HUES64 (cell line): ENCODE measurements around the gene ZCCHC4. TPM values are rescaled to one million over a fixed set of nuclear protein-coding genes. Genes with fewer than 3 reads are reported as not detected.
A peak's percentile ranks its signal among the peaks of the same experiment; 100 is the strongest.

Experiments used
- H3K27ac ChIP-seq: 2 replicates; pipeline ENCODE4 v1.7.0; 2013; ENCODE audit warnings: low read depth, low read length, inconsistent platforms
- H3K27me3 ChIP-seq: 2 replicates; pipeline ENCODE4 v1.6.1; 2013; ENCODE audit warnings: mild to moderate bottlenecking, low read length; ENCODE audit not compliant: insufficient read depth
- H3K36me3 ChIP-seq: 2 replicates; pipeline ENCODE4 v1.6.1; 2013; ENCODE audit warnings: mild to moderate bottlenecking, low read length; ENCODE audit not compliant: insufficient read depth
- H3K4me1 ChIP-seq: 2 replicates; pipeline ENCODE4 v1.6.1; 2013; ENCODE audit warnings: mild to moderate bottlenecking, low read length, moderate library complexity; ENCODE audit not compliant: insufficient read depth
- H3K4me3 ChIP-seq: 2 replicates; pipeline ENCODE4 v1.5.1; 2013; ENCODE audit warnings: mild to moderate bottlenecking, low read length, moderate library complexity
- H3K9ac ChIP-seq: 2 replicates; pipeline ENCODE4 v1.6.1; 2013; ENCODE audit warnings: mild to moderate bottlenecking, low read depth, low read length
- H3K9me3 ChIP-seq: 2 replicates; pipeline ENCODE4 v1.6.1; 2013; ENCODE audit warnings: low read depth, low read length; ENCODE audit not compliant: insufficient read depth
- WGBS: fragments of 150-250, 120-280 bp; methylation state at CpG from one replicate; pipeline ENCODE4 v1.1.7; 2013; ENCODE audit warnings: missing lambda C conversion rate; 5-methylcytosine and 5-hydroxymethylcytosine counted together
- polyA plus RNA-seq, 2 experiments: library from polyadenylated mRNA; stranded (reverse); fragments of 50-300 nt; gene quantifications; one replicate each; pipeline ENCODE4 v1.2.3, GENCODE V29; 2013

Gene ZCCHC4, protein sequence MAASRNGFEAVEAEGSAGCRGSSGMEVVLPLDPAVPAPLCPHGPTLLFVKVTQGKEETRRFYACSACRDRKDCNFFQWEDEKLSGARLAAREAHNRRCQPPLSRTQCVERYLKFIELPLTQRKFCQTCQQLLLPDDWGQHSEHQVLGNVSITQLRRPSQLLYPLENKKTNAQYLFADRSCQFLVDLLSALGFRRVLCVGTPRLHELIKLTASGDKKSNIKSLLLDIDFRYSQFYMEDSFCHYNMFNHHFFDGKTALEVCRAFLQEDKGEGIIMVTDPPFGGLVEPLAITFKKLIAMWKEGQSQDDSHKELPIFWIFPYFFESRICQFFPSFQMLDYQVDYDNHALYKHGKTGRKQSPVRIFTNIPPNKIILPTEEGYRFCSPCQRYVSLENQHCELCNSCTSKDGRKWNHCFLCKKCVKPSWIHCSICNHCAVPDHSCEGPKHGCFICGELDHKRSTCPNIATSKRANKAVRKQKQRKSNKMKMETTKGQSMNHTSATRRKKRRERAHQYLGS
- 7.0 TPM for polyA plus RNA-seq (2013, experiment 1 of 2)
- 7.5 TPM for polyA plus RNA-seq (2013, experiment 2 of 2)

DNA sequence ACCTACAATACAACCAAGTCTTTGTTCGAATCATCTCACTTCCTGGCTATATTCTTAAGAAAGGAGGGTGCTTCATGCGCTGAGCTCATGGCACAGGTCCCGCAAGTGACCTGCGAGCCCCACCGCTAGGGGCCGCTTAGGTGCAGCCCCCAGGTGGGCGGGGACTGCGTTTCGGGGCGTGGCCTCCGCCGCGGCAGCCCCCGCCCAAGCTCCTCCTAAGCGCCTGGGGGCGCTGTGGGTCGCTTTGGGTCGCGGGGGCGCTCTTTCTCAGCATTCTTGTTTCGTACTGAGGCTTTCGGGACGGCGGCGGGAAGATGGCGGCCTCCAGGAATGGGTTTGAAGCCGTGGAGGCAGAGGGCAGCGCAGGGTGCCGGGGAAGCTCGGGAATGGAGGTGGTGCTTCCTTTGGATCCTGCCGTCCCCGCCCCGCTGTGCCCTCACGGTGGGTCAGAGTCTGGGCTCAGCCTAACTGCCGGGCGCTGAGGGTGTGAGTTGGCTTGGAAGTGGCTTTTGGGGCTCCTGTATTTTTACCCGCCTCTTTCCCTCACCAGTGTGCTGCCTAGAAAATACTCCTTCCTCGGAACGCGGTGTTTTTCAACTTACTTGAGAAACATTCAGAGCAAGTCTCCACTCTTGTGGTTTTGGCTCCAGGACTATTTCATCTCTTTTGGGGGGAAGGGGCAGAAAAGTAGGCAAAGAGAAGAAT lies at the start of gene ZCCHC4:
Gene ZCCHC4, plus strand, starts transcription at position 279 of the 705 bp plus-strand sequence. Its CDS starts 36 bp downstream, at position 315.
- no peaks in the 10 kb centered on the region for H3K4me1 ChIP-seq
- peak within 1 kb of the TSS; percentile 96 for H3K4me3 ChIP-seq
- H3K27ac ChIP-seq: peak within 1 kb of the TSS; percentile 93
- no peaks in the 10 kb centered on the region for H3K9me3 ChIP-seq
- H3K9ac ChIP-seq: peak within 1 kb of the TSS; percentile 96
- peaks cover 22% of the 10 kb centered on the region for H3K36me3 ChIP-seq
- H3K27me3 ChIP-seq: no peaks in the 10 kb centered on the region
- 2% methylated on average over 39 of the region's 40 CpGs for WGBS

DNA sequence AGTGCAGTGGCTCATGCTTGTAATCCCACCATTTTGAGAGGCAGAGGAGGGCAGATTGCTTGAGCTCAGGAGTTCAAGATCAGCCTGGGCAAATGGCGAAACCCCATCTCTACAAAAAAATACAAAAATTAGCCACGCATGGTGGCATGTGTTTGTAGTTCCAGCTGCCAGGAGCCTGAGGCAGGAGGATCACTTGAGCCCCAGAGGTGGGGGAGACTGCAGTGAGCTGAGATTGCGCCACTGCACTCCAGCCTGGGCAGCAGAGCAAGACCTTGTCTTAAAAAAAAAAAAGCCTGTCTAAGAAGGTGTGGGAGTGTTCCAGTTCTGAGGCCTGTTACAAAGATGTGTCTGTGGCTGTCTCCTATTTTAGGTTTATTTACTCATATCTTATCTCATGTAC lies 40.7 kb upstream of the ZCCHC4 start:
- no peak overlapping the region for H3K4me3 ChIP-seq
- no peaks in the 10 kb centered on the region for H3K4me1 ChIP-seq
- no peaks in the 10 kb centered on the region for H3K27me3 ChIP-seq
- H3K36me3 ChIP-seq: peaks cover 9% of the 10 kb centered on the region; the same call in 1 of the 2 replicates
- H3K9me3 ChIP-seq: no peaks in the 10 kb centered on the region
- H3K9ac ChIP-seq: no peak overlapping the region
- 87% methylated on average over 3 of the region's 3 CpGs for WGBS
- H3K27ac ChIP-seq: no peak overlapping the region

DNA sequence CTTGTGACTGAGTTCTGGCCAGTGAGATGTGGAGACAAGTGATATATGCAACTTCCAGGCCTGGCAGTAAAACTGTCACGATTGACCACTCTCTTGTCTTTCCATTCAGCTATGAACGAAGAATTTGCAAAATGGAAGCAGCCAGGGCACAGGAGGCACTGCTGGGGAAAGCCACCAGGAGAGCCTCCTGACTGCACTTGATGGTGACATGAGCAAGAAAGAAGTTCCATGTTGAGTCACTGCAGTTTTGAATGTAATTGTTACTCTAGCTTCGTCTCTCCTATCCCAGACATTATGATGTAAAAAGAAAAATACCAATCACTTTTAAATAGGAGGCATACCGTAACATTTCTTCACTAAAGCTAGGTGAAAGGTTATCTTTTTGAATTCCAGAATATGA lies 32.4 kb upstream of the ZCCHC4 start:
- no peaks in the 10 kb centered on the region for H3K27me3 ChIP-seq
- H3K4me1 ChIP-seq: no peaks in the 10 kb centered on the region
- H3K9ac ChIP-seq: no peak overlapping the region
- no peak overlapping the region for H3K27ac ChIP-seq
- H3K4me3 ChIP-seq: no peak overlapping the region
- no peaks in the 10 kb centered on the region for H3K36me3 ChIP-seq
- 79% methylated on average over 3 of the region's 4 CpGs for WGBS
- H3K9me3 ChIP-seq: no peaks in the 10 kb centered on the region

DNA sequence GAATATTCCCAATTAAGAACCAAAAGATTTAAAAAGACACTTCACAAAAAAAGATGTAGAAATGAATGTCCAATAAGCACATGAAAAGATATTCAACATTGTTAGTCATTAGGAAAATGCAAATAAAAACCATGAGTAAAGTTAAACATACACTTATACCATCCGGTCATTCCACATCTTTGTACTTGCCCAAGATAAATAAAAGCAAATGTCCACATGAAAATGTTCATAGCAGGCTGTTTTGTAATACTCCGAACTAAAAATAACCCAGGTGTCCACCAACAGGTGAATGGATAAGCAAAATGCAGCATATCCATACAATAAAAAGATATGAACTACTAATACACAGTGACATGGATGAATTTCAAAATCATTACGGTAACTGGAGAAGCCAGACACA lies 28.6 kb upstream of the ZCCHC4 start:
- no peaks in the 10 kb centered on the region for H3K9me3 ChIP-seq
- H3K27ac ChIP-seq: no peak overlapping the region
- no peak overlapping the region for H3K9ac ChIP-seq
- H3K4me1 ChIP-seq: no peaks in the 10 kb centered on the region
- H3K27me3 ChIP-seq: no peaks in the 10 kb centered on the region
- no peak overlapping the region for H3K4me3 ChIP-seq
- 90% methylated on average over 3 of the region's 3 CpGs for WGBS
- no peaks in the 10 kb centered on the region for H3K36me3 ChIP-seq

DNA sequence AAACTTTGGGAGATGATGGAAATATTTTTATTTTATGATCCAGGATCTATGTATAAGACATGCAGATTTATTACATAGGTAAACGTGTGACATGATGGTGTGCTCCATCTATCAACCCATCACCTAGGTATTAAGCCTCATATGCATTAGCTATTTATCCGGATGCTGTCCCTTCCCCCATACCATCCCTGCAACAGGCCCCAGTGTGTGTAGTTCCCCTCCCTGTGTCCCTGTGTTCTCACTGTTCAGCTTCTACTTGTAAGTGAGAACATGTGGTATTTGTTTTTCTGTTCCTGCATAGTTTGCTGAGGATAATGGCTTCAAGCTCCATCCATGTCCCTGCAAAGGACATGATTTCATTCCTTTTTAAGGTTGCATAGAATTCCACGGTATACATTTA lies 28.1 kb upstream of the ZCCHC4 start:
- WGBS: 86% methylated on average over 3 of the region's 3 CpGs
- H3K4me3 ChIP-seq: no peak overlapping the region
- H3K9me3 ChIP-seq: no peaks in the 10 kb centered on the region
- no peaks in the 10 kb centered on the region for H3K27me3 ChIP-seq
- no peaks in the 10 kb centered on the region for H3K4me1 ChIP-seq
- H3K27ac ChIP-seq: no peak overlapping the region
- no peak overlapping the region for H3K9ac ChIP-seq
- no peaks in the 10 kb centered on the region for H3K36me3 ChIP-seq

DNA sequence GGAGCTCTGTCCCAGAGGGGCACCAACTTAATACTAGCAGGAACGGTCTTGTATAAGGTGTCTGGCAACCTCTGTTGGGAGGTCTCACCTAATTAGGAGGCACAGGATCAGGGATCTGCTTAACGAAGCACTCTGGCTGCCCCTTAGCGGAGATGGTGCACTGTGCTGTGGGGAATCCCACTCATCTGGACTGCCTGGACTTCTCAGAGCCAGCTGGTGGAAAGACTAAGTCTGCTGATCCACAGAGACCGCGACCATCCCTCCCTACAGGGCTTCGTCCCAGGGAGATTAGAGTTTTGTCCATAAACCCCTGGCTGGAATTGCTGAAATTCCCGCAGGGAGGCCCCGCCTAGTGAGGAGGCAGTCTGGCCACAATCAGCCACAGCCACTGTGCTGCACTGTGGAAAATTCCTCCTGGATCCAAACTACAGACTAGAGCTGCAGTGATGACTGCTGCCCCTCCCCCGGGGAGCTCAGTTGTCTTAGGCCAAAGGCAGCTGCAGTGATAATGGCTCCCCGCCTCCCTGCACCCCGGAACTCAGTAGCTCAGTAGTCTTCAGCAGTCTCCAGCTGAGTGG lies 22.0 kb upstream of the ZCCHC4 start:
- 89% methylated on average over 11 of the region's 11 CpGs for WGBS
- Histone ChIP-seq H3K9me3 (no peaks in the 10 kb centered on the region), H3K4me3 (no peak overlapping the region), H3K9ac (no peak overlapping the region), H3K27ac (no peak overlapping the region), H3K27me3 (no peaks in the 10 kb centered on the region), H3K4me1 (no peaks in the 10 kb centered on the region), H3K36me3 (no peaks in the 10 kb centered on the region)

DNA sequence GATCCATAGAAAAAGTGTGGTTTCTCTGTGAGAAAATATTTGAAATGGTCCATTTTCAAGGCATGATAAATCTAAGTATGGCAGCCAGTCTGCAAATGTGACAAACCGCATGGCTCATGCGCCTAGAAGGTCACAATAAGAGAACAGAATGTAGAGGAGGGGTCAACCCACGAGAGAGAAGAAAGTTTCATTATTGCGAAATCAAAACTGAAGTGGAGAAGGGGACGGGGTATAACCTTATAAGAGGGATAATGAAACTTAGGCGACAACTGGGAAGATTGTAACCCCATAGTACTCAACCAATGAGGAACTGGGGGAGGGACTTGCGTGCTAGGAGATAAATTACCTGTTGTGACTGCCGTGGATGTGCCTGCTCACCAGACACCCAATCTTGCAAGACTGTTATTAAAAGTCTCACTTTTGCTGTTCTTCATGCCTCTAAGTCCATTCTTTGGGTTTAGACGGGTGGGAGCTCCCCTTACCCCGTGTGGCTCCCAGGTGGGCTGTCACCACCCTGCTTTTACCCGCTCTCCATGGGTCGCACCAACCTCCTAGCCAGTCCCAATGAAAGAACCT lies 21.3 kb upstream of the ZCCHC4 start:
- WGBS: 86% methylated on average over 12 of the region's 12 CpGs
- H3K4me1 ChIP-seq: no peaks in the 10 kb centered on the region
- no peaks in the 10 kb centered on the region for H3K27me3 ChIP-seq
- H3K27ac ChIP-seq: no peak overlapping the region
- H3K9ac ChIP-seq: no peak overlapping the region
- H3K9me3 ChIP-seq: no peaks in the 10 kb centered on the region
- H3K4me3 ChIP-seq: no peak overlapping the region
- H3K36me3 ChIP-seq: no peaks in the 10 kb centered on the region

DNA sequence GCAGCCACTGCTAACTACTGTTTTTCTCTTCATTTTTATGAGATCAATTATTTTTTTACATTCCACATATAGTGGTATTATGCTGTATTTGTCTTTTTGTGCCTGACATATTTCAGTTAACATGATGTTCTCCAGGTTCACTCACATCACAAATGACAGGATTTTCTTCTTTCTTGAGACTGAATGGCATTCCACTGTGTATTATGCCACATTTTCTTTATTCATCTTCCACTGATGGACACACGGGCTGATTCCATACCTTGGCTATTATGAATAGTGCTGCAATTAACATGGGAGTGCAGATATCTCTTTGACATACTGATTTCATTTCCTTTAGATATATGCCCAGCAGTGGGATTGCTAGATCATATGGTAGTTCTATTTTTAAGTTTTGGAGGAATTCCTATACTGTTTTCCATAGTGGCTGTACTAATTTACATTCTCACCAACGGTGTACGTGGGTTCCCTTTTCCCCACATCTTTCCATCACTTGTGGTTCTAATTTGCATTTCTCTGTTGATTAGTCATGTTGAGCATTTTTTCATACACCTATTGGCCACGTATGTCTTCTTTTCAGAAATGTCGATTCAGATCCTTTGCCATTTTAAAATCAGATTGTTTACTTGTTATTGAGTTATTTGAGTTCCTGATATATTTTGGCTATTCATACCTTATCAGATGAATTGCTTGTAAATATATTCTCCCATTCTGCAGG lies 14.9 kb upstream of the ZCCHC4 start:
- H3K4me1 ChIP-seq: peaks cover 6% of the 10 kb centered on the region
- WGBS: 91% methylated on average over 4 of the region's 5 CpGs
- no peaks in the 10 kb centered on the region for H3K27me3 ChIP-seq
- no peak overlapping the region for H3K4me3 ChIP-seq
- H3K9me3 ChIP-seq: no peaks in the 10 kb centered on the region
- no peak overlapping the region for H3K27ac ChIP-seq
- no peak overlapping the region for H3K9ac ChIP-seq
- H3K36me3 ChIP-seq: no peaks in the 10 kb centered on the region

DNA sequence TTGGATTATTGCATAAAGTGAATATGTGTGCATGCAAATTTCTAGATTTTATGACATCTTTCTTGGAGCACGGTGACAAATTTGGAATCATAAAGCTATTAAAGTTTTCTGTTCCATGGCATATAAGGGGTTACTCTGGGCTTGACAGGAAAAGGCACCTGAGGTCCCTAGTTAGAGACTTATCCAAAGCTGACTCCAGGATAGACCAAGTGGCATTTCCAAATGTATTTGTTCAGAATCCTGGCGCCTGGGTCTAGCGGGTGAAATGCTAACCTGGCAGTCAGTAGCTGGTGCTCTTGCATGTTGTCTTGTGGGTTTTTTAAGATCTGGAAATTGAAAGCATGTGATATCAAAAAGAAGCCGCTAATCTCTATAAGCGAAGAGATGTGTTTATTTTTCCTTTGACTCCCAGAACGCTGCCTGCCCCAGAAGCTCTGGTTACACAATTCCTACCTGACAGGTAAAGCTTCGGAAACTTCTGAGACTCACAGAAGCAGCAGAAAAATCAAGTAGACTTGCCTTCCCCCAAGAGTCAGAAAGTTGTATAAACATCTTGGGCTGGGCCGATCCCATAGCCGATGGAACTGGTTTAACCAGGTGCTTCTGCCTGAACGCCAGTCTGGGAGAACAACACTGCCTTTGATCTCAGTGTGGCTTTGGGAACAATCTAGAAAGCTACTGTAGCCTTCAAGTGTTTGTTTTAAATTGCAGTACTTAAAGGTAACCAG lies 12.9 kb upstream of the ZCCHC4 start:
- H3K9me3 ChIP-seq: no peaks in the 10 kb centered on the region
- no peaks in the 10 kb centered on the region for H3K27me3 ChIP-seq
- no peak overlapping the region for H3K4me3 ChIP-seq
- H3K27ac ChIP-seq: no peak overlapping the region
- no peak overlapping the region for H3K9ac ChIP-seq
- 73% methylated on average over 10 of the region's 10 CpGs for WGBS
- peaks cover 6% of the 10 kb centered on the region for H3K4me1 ChIP-seq
- H3K36me3 ChIP-seq: no peaks in the 10 kb centered on the region

DNA sequence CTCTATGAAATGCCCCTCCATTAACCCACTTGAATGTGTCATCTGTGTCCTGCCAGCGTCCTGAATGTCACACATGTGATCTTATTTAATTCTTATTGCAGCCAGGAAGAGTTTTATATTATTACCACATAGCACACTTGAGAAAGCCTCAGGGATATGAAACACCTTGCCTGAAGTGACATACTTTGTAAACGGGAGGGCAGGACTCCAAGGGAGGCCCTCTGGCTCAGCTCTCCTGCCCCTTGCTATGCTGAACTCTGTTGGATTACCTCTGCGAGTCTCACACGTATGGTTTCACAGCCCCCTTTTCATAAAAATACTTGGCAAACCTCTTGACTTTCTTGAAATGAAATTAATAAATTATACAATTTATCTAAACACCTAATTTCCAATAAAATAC lies 11.1 kb upstream of the ZCCHC4 start:
- H3K9me3 ChIP-seq: no peaks in the 10 kb centered on the region
- H3K4me1 ChIP-seq: peaks cover 6% of the 10 kb centered on the region
- H3K27ac ChIP-seq: no peak overlapping the region
- no peaks in the 10 kb centered on the region for H3K27me3 ChIP-seq
- WGBS: 96% methylated on average over 4 of the region's 4 CpGs
- no peak overlapping the region for H3K9ac ChIP-seq
- no peak overlapping the region for H3K4me3 ChIP-seq
- H3K36me3 ChIP-seq: no peaks in the 10 kb centered on the region
